ENCODE measurements around the gene PPP2R2C.

The PPP2R2C gene

DNA sequence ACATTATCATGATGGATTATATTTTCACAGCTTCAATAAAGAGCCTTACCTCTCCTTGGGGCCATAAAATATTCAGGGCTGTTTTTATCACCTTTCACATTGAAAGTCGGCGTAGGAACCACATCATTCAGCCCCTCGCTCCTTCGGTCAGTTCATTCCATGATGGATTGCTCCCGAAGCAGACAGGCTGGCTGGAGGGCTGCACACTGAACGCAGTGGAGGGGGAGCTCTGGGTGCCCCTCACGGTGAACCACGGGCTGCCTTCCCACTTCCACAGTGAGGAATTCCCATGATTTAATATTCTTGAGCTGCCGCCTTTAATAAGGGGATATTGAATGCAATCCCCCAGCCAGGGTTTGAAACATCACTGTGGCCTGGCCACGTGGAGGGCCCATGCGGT is 16.0 kb downstream of the PPP2R2C start:
- no peak for DNase-seq (ENCODE audit: extremely low read depth, low read depth)
- H3K4me3 ChIP-seq (replicated peaks; ENCODE audit: low read depth, low read length): no peak overlapping the region
- TF ChIP-seq, protein P1, sequence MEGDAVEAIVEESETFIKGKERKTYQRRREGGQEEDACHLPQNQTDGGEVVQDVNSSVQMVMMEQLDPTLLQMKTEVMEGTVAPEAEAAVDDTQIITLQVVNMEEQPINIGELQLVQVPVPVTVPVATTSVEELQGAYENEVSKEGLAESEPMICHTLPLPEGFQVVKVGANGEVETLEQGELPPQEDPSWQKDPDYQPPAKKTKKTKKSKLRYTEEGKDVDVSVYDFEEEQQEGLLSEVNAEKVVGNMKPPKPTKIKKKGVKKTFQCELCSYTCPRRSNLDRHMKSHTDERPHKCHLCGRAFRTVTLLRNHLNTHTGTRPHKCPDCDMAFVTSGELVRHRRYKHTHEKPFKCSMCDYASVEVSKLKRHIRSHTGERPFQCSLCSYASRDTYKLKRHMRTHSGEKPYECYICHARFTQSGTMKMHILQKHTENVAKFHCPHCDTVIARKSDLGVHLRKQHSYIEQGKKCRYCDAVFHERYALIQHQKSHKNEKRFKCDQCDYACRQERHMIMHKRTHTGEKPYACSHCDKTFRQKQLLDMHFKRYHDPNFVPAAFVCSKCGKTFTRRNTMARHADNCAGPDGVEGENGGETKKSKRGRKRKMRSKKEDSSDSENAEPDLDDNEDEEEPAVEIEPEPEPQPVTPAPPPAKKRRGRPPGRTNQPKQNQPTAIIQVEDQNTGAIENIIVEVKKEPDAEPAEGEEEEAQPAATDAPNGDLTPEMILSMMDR (IDR thresholded peaks at IDR 0.05; ENCODE audit: low read depth, low read length, missing control alignments): no peak

DNA sequence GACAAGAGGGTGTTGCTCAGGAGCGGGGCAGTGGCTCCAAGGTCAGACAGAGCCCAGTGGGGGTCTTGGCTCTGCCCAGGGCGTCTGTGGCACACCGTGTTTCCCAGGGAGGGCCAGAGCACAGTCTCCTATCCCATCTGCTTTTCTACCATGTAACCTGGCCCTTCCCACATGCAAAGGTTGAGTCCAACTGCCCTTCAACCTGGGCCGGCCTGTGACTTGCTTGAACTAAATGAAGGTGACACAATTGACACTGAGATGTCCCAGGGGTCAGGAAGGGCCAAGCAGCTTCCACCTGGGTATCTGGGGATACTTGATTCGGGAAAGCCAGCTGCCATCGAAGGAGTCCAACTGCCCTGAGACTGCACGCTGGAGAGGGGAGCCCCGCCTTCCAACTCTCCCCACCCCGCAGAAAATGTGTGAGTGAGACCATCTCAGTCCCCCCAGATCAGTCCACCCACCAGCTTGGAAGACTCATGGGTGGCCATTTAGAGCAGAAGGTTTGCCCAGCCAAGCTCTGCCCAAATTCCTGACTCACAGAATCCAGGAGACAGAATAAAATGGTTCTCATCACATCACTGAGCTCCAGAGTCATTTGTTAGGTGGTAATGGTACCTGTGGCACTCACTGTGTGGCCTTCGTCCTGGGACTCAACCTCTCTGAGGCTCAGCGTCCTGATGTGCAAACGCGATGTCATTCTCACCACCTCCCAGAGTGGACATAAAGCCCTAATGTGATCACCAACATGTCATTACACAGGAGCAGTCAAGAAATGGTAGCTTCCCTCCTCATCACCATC is 18.1 kb downstream of the PPP2R2C start:
- DNase-seq (ENCODE audit: extremely low read depth, low read depth): no peak
- TF ChIP-seq, protein P1 (IDR thresholded peaks at IDR 0.05; ENCODE audit: low read depth, low read length, missing control alignments): no peak
- no peak overlapping the region for H3K4me3 ChIP-seq (replicated peaks; ENCODE audit: low read depth, low read length)

DNA sequence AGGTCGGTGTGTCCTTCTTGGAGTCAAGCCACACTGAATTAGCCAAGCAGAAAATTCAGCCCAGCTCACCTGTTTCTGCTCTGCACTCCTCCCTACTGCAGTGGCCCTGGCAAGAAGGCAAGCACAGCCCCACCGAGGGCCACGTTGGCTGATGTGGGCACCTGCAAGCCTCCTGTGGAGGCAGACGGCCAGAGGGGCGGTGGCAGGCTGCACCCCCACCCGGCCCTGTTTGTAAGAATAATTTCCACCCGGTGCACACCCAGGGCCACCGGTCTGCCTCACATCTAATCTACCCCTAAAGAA is 18.8 kb downstream of the PPP2R2C start:
- H3K4me3 ChIP-seq (replicated peaks; ENCODE audit: low read depth, low read length): no peak overlapping the region
- TF ChIP-seq, protein P1 (IDR thresholded peaks at IDR 0.05; ENCODE audit: low read depth, low read length, missing control alignments): no peak
- DNase-seq (ENCODE audit: extremely low read depth, low read depth): no peak

DNA sequence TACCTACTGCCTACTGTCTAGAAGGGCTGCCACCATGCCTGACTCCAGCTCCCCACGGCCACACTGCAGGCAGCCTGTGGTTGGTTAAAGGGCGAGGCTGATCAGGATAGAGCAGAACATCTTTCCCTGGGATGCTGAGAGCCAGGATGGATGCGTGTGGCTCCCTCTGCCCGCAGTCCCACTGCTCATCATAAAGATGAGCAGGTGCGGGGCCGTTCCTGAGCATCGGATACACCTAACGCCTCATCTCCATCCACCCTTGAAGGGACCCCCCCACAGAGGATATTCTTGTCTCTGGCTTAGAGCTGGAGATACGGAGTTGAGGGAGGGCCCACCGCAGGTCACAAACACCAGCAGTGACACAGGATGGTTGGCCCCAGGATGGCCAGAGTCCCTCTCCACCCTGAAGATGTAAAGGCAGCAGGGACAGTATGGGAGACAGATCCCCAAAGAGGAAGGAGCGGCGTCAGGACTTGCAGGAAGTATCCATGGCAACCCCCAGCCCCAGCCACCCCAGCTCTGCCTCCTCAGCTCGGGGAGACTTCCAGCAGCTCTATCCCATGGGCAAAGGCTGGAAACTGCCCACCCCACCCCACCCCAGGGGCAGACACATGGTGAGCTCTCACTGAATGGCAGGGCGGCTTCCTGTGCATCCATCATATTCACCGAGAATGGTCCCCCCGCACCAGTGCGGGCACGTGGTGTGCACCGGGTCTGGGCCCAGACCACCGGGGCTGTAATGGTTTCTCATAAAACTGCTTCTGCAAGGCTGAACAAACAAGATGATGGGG is 19.3 kb downstream of the PPP2R2C start:
- TF ChIP-seq, protein P1 (IDR thresholded peaks at IDR 0.05; ENCODE audit: low read depth, low read length, missing control alignments): no peak
- no peak for DNase-seq (ENCODE audit: extremely low read depth, low read depth)
- H3K4me3 ChIP-seq (replicated peaks; ENCODE audit: low read depth, low read length): no peak overlapping the region

DNA sequence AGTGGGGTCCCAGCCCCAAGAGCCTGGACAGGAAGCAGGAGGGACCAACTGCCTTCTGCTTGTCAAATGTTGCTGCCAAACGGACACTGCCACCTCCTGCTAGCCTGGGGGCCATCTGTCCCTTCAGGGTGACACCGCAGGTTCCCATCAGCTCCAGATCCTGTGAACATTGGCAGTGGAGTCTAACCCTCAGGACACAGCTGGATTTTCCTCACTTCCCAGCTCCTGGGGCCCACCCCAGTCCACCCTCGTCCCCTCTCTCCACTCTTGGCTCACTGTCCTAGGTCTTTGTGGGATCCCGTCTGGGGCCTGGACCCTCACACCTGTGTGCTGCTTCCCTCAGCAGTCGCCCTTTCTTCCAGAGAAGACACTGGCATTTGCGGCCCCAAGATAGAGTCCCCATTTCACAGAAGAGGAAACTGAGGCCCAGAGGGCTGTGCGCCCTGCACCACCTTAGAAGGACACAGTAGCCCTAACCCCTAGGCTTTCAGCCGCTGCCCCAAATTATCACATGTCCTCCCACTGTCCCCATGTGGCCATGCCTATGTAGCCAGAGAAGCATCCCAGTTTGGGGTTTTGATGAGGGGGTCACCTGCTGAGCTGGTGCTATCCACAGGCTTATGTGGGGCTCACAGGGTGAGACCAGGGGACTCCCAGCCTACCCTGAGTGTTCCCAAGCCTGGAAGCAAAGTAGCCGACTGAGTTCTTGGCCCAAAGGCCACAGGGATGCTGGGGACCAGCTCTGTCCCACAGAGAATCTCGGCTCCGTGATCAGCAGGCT is 20.1 kb downstream of the PPP2R2C start:
- TF ChIP-seq, protein P1 (IDR thresholded peaks at IDR 0.05; ENCODE audit: low read depth, low read length, missing control alignments): no peak
- DNase-seq (ENCODE audit: extremely low read depth, low read depth): no peak
- H3K4me3 ChIP-seq (replicated peaks; ENCODE audit: low read depth, low read length): no peak overlapping the region

DNA sequence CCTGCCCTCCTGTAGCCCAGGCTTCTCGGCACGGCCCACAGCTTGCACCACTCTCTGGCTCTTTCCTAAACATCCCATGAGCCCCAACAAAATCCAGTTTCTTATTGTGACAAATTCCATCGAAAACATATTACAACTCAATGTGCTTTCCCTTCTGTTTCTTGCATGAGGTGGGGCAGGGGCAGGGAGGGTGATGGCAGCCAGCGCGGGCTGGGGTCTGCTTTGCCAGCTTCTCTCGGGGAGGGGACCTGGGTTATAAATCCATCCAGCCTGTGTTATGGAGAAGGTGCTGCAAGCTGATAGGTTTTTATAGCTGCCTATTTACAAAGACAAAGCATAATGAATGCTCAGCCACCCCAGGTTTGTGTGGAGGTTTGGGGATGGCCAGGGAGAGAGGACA is 21.1 kb downstream of the PPP2R2C start:
- H3K4me3 ChIP-seq (replicated peaks; ENCODE audit: low read depth, low read length): no peak overlapping the region
- TF ChIP-seq, protein P1 (IDR thresholded peaks at IDR 0.05; ENCODE audit: low read depth, low read length, missing control alignments): no peak
- DNase-seq (ENCODE audit: extremely low read depth, low read depth): no peak
